Activated CD8-positive, alpha-beta T cell treated with anti-CD3 and anti-CD28 coated beads, Interleukin-2, amount 10 ng/mL, durations not matched to agents 7 days and 5 days (primary cell): ENCODE measurements around the gene ALDH1A1. TPM values are rescaled to one million over a fixed set of nuclear protein-coding genes. Genes with fewer than 3 reads are reported as not detected.

ENCODE experiments used
- ATAC-seq: fragments of 150-1000 bp; cut with Tn5 transposase; one replicate; pipeline ENCODE4 v1.10.0; 2021; ENCODE audit warnings: moderate library complexity
- CTCF ChIA-PET: fragments of 350-600 bp; sonication (Branson Sonifier 250); formaldehyde crosslinking; loops from one replicate; lab custom pipeline; 2021; ENCODE audit warnings: antibody characterized with exemption; lab: Charles Lee
- POLR2A ChIA-PET: fragments of 350-600 bp; sonication (Branson Sonifier 250); formaldehyde crosslinking; loops from one replicate; lab custom pipeline; 2021; ENCODE audit warnings: antibody characterized with exemption; lab: Charles Lee
- DNase-seq: peaks from one replicate; pipeline ENCODE4 v3.0.0-alpha.2; 2020
- H3K27ac Mint-ChIP-seq: one replicate; pipeline ENCODE4 v1.8.0; 2021; ENCODE audit warnings: mild to moderate bottlenecking, mixed read lengths
- H3K27me3 Mint-ChIP-seq: one replicate; pipeline ENCODE4 v1.8.0; 2021; ENCODE audit warnings: low read depth, mixed read lengths
- H3K36me3 Mint-ChIP-seq: one replicate; pipeline ENCODE4 v1.8.0; 2021; ENCODE audit warnings: low read depth, mixed read lengths
- H3K4me1 Mint-ChIP-seq: one replicate; pipeline ENCODE4 v1.8.0; 2021; ENCODE audit warnings: low read depth, mixed read lengths
- H3K4me3 Mint-ChIP-seq: one replicate; pipeline ENCODE4 v1.8.0; 2021; ENCODE audit warnings: mild to moderate bottlenecking, mixed read lengths
- H3K9me3 Mint-ChIP-seq: one replicate; pipeline ENCODE4 v1.8.0; 2022; ENCODE audit warnings: mixed read lengths; ENCODE audit not compliant: insufficient read depth
- total RNA-seq, 2 experiments: library from RNA; stranded (reverse); gene quantifications; one replicate each; pipeline ENCODE4 v1.2.3, GENCODE V29; 2021

ALDH1A1 gene
- total RNA-seq, 2 experiments from 2014 or later, result not detected

DNA sequence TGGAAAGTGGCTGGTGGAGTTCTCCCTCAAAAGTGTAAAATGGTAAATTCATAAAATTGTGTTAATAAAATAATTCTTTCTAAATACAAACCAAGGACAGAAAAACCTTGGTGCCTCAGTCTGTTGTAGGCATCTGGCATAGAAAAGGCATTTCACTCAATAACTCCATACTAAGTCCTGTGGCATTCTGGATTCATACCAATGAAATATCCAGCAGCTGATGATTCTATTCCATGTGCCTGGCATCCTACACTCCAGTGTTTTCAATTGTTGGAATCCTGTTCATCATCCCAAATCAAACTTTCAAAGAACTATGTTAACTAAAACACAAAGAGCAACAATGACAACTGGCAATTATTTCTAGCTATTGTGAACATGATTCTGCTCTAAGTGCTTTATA, 21.6 kb upstream of the ALDH1A1 start:
- ChIA-PET POLR2A (no interaction called here), CTCF (no interaction called here)
- H3K9me3 Mint-ChIP-seq, result no peaks in the 10 kb centered on the region
- no peaks in the 10 kb centered on the region for H3K36me3 Mint-ChIP-seq
- H3K27ac Mint-ChIP-seq, result no peak overlapping the region
- no peak overlapping the region for H3K4me3 Mint-ChIP-seq
- no peaks in the 10 kb centered on the region for H3K27me3 Mint-ChIP-seq
- no peaks in the 10 kb centered on the region for H3K4me1 Mint-ChIP-seq
- DNase-seq, result no peak
- no peak for ATAC-seq

DNA sequence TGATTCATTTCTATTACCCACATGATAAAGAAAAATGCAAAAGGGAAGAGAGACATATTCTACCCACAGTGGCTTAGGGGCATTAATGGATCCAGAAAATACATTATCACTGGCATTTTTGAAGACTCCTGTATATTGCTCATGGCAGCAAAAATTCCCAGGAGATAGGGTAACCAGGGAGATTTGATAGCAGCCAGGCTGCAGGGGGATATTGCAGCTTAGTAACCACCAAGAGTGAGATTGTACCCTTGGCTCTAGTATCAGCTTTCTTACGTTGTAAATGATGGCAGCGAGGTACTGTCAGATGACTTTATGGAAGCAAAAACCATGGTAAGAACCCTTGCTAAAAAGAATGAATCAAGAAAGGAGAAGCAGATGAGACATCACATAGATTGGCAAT, 19.8 kb upstream of the ALDH1A1 start:
- Mint-ChIP-seq H3K9me3 (no peaks in the 10 kb centered on the region), H3K36me3 (no peaks in the 10 kb centered on the region), H3K4me1 (no peaks in the 10 kb centered on the region), H3K27ac (no peak overlapping the region), H3K27me3 (no peaks in the 10 kb centered on the region), H3K4me3 (no peak overlapping the region)
- DNase-seq (no peak), ATAC-seq (no peak)
- ChIA-PET CTCF (no interaction called here), POLR2A (no interaction called here)

- Mint-ChIP-seq H3K36me3 (no peaks in the 10 kb centered on the region), H3K9me3 (no peaks in the 10 kb centered on the region), H3K27ac (no peak overlapping the region), H3K4me1 (no peaks in the 10 kb centered on the region), H3K27me3 (no peaks in the 10 kb centered on the region), H3K4me3 (no peak overlapping the region)
- ChIA-PET POLR2A (no interaction called here), CTCF (no interaction called here)
- ATAC-seq (no peak), DNase-seq (no peak)
These were observed 18.6 kb upstream of the ALDH1A1 start for GRCh38 chr9:72971411-72971810.

DNA sequence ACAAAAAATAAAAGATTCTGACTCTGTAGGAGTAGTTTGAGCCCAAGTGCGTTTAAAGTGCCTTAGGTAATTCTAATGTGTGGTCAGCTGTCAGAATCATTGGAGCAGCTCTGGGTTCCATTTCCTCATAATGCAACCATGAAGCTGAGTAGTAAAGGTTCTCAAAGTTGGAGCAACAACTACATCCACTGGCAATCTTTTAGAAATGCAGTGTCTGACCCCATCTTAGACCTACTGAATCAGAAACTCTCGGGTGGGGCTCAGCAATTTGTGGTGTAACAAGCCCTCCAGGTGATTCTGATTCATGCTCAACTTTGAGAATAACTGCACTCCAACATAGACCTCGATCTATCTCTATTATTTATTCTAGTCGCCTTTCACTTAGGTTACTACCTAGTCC, 7.6 kb upstream of the ALDH1A1 start:
- ChIA-PET POLR2A (no interaction called here), CTCF (no interaction called here)
- ATAC-seq, result no peak
- Mint-ChIP-seq H3K27ac (no peak overlapping the region), H3K9me3 (no peaks in the 10 kb centered on the region), H3K27me3 (no peaks in the 10 kb centered on the region), H3K36me3 (no peaks in the 10 kb centered on the region), H3K4me1 (no peaks in the 10 kb centered on the region), H3K4me3 (no peak overlapping the region)
- no peak for DNase-seq

DNA sequence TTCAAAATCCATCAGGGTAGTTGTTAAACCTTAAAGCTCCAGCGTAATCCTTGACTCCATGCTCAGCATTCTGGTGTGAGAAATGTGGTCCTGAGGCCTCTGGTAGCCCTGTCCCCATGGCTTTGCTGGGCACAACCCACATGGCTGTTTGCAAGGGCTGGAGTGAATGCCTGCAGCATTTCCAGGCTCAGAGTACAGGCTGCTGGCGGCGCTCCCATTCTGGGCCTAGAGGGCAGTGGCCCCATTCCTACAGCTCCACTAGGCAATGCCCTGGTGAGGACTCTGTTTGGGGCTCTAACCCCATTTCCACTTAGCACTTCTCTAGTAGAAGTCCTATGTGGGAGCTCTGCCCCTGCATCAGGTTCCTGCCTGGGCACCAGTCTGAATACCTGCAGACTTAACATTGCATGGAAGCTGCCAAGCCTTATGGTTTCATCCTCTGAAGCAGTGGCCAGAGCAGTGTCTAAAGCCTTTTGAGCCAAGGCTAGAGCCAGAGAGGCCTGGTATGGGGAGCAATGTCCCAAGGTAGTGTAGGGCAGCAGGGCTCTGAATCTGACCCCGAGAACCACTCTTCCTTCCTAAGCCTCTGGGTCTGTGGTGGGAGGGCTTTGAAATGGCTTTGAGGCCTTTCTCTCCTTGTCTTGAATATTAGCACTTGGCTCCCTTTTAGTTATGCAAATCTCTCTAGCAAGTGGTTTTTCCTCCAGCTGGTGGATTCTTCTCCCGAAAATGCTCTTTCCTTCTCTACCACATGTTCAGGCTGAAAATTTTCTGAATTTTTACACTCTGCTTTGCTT, 5.8 kb upstream of the ALDH1A1 start:
- Mint-ChIP-seq H3K9me3 (no peaks in the 10 kb centered on the region), H3K27ac (no peak overlapping the region), H3K4me1 (no peaks in the 10 kb centered on the region), H3K36me3 (no peaks in the 10 kb centered on the region), H3K4me3 (no peak overlapping the region), H3K27me3 (no peaks in the 10 kb centered on the region)
- ChIA-PET CTCF (no interaction called here), POLR2A (no interaction called here)
- ATAC-seq (no peak), DNase-seq (no peak)

DNA sequence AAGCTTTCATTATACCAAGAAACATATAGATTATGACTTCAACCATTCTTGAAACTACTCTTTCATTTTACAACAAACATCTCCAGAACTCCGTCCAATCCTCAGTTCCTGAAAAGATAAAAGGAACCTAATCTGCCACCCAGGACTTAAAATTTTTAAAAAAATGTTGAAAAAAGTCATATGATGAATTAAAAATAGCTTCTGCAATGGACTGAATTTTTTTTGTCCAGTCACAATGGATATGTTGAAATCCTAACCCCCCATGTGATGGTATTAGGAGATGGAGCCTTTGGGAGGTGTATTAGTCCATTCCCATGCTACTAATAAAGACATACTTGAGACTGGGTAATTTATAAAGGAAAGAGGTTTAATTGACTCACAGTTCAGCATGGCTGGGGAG, 2.7 kb upstream of the ALDH1A1 start:
- no peak for DNase-seq
- Mint-ChIP-seq H3K36me3 (no peaks in the 10 kb centered on the region), H3K9me3 (no peaks in the 10 kb centered on the region), H3K4me3 (no peak overlapping the region), H3K4me1 (no peaks in the 10 kb centered on the region), H3K27me3 (peaks cover 8% of the 10 kb centered on the region), H3K27ac (no peak overlapping the region)
- POLR2A ChIA-PET, result interaction anchor here (0.6 kb wide), 1 partner anchor 14 kb away, joined by 3 read pairs; no protein-coding TSS in a partner anchor
- CTCF ChIA-PET, result no interaction called here
- no peak for ATAC-seq

GRCh38 chr9:72955126-72955455, 2.2 kb upstream of the ALDH1A1 start:
- CTCF ChIA-PET, result no interaction called here
- Mint-ChIP-seq H3K27me3 (peaks cover 8% of the 10 kb centered on the region), H3K4me1 (no peaks in the 10 kb centered on the region), H3K9me3 (no peaks in the 10 kb centered on the region), H3K27ac (no peak overlapping the region), H3K4me3 (no peak overlapping the region), H3K36me3 (no peaks in the 10 kb centered on the region)
- POLR2A ChIA-PET, result interaction anchor here (0.6 kb wide), 1 partner anchor 14 kb away, joined by 3 read pairs; no protein-coding TSS in a partner anchor
- ATAC-seq, result no peak
- no peak for DNase-seq

GRCh38 chr9:72954431-72955125, 1.7 kb upstream of the ALDH1A1 start:
- POLR2A ChIA-PET, result interaction anchor here (0.6 kb wide), 1 partner anchor 15 kb away, joined by 3 read pairs; no protein-coding TSS in a partner anchor
- no peak for ATAC-seq
- CTCF ChIA-PET, result no interaction called here
- Mint-ChIP-seq H3K36me3 (no peaks in the 10 kb centered on the region), H3K27ac (no peak overlapping the region), H3K4me3 (no peak overlapping the region), H3K4me1 (no peaks in the 10 kb centered on the region), H3K27me3 (peaks cover 11% of the 10 kb centered on the region), H3K9me3 (no peaks in the 10 kb centered on the region)
- DNase-seq, result no peak

- no peak for DNase-seq
- no peaks in the 10 kb centered on the region for H3K4me1 Mint-ChIP-seq
- POLR2A ChIA-PET, result no interaction called here
- peaks cover 17% of the 10 kb centered on the region for H3K27me3 Mint-ChIP-seq
- no peaks in the 10 kb centered on the region for H3K9me3 Mint-ChIP-seq
- no peak for ATAC-seq
- H3K4me3 Mint-ChIP-seq, result no peak overlapping the region
- no peaks in the 10 kb centered on the region for H3K36me3 Mint-ChIP-seq
- no peak overlapping the region for H3K27ac Mint-ChIP-seq
- CTCF ChIA-PET, result no interaction called here
These were observed 517 bp downstream of the ALDH1A1 start for GRCh38 chr9:72952381-72952690.

GRCh38 chr9:72951520-72952380, 1.1 kb downstream of the ALDH1A1 start:
- Mint-ChIP-seq H3K27ac (no peak overlapping the region), H3K4me3 (no peak overlapping the region), H3K4me1 (no peaks in the 10 kb centered on the region), H3K27me3 (peaks cover 17% of the 10 kb centered on the region), H3K9me3 (no peaks in the 10 kb centered on the region), H3K36me3 (no peaks in the 10 kb centered on the region)
- ChIA-PET CTCF (no interaction called here), POLR2A (no interaction called here)
- ATAC-seq, result no peak
- no peak for DNase-seq

- H3K27me3 Mint-ChIP-seq, result peaks cover 17% of the 10 kb centered on the region
- H3K36me3 Mint-ChIP-seq, result no peaks in the 10 kb centered on the region
- no peak overlapping the region for H3K4me3 Mint-ChIP-seq
- DNase-seq (no peak), ATAC-seq (no peak)
- CTCF ChIA-PET, result interaction anchor here (0.7 kb wide), 1 partner anchor 1503 kb away, joined by 3 read pairs; no protein-coding TSS in a partner anchor
- POLR2A ChIA-PET, result no interaction called here
- no peaks in the 10 kb centered on the region for H3K4me1 Mint-ChIP-seq
- H3K27ac Mint-ChIP-seq, result no peak overlapping the region
- no peaks in the 10 kb centered on the region for H3K9me3 Mint-ChIP-seq
These were observed 1.9 kb downstream of the ALDH1A1 start for GRCh38 chr9:72950875-72951442.
